NCI-H2107 (cell line): ENCODE results near the gene AP1AR.
"Not testable (repeated sequence)": the region's sequence is repeated elsewhere in the genome, so short reads cannot be mapped to it uniquely, and the experiment has no call there.

Source experiments
- DNase-seq: peaks from one replicate; lab custom pipeline; 2025; lab: John Stamatoyannopoulos, UW

AP1AR gene

GRCh38 chr4:112279025-112279881, 47.7 kb downstream of the AP1AR start:
- no peak for DNase-seq

DNA sequence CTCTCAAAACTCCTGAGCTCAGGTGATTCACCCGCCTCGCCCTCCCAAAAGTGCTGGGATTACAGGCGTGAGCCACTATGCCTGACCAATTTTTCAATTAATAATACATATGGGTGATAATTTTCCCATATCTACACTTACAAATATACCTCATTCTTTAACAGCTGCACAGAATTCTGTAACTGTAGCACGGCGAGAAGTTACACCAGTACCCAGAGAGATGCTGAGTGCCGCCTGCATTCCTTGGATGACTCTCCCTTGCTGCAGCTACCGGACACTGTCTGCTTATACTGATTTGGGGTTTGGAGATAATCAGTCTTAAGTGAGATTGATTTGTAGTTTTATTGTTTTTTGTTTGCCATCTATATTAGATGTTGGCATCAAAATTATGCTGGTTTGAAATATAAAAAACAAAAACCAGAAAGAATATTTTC, 48.3 kb downstream of the AP1AR start:
- DNase-seq = no peak

DNA sequence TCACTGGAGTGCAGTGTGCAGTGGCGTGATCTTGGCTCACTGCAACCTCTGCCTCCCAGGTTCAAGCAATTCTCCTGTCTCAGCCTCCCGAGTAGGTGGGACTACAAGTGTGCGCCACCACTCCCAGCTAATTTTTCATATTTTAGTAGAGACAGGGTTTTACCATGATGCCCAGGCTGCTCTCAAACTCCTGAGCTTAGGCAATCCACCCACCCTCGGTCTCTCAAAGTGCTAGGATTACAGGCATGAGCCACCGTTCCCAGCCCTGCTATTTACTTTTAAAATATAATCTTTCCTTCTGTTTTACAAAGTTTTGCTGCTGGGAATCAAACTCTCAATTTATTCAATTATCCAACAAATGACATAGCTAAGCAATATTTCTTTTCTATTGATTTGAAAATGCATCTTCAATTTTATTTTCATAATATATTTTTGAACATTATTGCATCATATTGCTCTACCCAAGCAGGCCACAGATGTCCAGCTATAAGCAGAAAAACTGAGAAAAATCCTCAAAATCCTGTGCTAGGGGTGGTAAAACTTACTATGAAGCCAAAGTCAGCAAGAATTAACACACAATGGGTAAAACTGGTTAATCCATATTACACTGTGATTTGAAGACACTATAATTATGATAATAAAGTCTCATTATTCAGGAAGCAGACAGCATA, 48.9 kb downstream of the AP1AR start:
- DNase-seq = no peak

DNA sequence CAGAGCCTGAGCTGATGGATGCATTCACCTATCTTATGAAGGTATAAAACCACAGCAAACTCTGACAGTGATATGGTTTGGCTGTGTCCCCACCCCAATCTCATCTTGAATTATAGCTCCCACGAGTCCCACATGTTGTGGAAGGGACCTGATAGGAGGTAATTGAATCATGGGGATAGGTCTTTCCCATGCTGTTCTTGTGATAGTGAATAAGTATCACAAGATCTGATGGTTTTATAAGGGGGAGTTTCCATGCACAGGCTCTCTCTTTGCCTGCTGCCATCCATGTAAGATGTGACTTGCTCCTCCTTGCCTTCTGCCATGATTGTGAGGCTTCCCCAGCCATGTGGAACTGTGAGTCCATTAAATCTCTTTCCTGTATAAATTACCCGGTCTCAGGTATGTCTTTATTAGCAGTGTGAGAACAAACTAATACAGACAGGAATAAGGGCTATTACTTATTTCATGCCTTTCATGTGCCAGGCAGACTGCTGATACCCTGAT, 50.4 kb downstream of the AP1AR start:
- DNase-seq = not testable (repeated sequence)

DNA sequence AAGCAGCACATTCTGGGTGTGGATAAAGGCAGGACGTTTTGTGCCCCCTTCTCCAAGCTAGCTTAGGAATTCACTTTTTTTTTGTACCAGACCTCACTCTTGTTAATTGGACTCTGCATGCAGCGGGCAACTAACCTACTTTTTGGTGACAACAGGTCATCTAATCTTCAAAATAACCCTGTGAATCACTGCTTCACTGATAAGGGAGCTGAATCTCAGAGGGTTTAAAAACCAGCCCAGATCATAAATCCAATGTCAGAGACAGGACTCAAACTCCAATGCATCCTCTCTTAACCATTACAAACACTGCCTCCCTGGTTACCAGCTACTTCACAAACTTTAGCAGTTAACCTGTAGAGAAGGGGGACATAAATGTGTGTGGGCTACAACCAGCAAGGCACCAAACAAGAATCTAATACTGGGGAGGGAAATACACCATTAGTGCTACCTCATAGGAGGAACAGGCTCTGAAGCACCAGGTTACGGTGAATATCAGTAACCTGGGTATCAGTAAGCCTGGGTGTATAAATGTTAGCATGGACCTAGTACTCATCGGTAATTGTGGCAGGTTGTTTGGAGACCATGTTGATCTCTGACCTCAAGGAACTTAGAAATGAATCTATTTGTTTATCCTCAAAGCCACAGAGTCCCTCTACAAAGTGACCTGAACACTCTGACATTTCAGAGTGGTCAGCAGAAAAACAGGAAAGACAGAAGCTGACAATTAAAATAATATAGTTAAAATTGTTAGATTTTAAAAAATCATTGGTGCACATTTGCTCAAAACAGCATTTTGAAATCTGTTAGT, 51.5 kb downstream of the AP1AR start:
- DNase-seq = no peak

GRCh38 chr4:112284166-112284565, 52.6 kb downstream of the AP1AR start:
- DNase-seq = no peak

- no peak for DNase-seq
Observed at GRCh38 chr4:112284662-112285411, 53.2 kb downstream of the AP1AR start.

- no peak for DNase-seq
Observed at GRCh38 chr4:112287258-112287989, 55.8 kb downstream of the AP1AR start.

DNA sequence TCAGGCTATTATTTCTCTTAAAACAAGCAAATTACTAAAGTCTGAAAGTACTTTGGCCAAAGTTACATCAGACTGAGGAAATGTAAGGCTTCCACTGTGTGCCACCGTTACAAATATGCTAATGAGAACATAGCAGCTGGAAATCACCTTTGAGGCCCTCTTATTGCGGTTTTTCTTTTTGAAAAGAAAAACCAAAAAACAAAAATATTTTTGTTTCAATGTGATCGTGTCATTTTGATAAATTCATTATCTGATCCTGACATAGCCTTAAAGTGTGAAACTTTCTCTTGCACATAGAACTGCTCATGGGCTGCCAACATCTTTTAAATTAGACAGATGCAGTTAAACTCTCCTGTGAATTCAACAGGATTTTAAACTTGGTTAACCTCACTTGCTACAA, 56.9 kb downstream of the AP1AR start:
- no peak for DNase-seq

GRCh38 chr4:112289407-112290253, 58.0 kb downstream of the AP1AR start:
- no peak for DNase-seq

GRCh38 chr4:112290341-112290740, 58.8 kb downstream of the AP1AR start:
- no peak for DNase-seq

- no peak for DNase-seq
Observed at GRCh38 chr4:112296949-112297880, 65.6 kb downstream of the AP1AR start, which contains the start of gene ALPK1. Gene ALPK1, plus strand, starts transcription at chr4:112297369.

DNA sequence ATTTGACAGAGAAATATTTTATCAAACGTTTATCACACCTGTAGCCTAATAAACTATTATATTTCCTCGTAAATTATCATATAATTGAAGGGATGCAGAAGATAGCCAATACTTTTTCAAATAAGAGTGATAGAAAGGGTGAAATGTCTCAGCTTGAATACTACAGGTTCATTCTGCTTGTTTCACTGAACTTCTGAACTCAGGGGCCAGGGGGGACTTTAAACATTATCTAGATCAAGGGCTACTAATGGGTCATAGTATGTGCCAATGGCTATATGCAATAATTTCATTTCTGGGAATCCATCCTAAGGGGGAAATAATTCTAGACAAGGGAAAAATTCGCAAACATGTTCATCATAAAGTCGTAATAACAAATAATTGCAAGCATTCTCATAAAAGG, 68.1 kb downstream of the AP1AR start:
- no peak for DNase-seq

GRCh38 chr4:112302320-112303274, 71.0 kb downstream of the AP1AR start:
- DNase-seq = no peak

DNA sequence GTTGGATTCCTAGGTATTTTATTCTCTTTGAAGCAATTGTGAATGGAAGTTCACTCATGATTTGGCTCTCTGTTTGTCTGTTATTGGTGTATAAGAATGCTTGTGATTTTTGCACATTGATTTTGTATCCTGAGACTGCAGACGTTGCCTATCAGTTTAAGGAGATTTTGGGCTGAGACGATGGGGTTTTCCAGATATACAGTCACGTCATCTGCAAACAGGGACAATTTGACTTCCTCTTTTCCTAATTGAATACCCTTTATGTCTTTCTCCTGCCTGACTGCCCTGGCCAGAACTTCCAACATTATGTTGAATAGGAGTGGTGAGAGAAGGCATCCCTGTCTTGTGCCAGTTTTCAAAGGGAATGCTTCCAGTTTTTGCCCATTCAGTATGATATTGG, 73.9 kb downstream of the AP1AR start:
- DNase-seq = not testable (repeated sequence)

GRCh38 chr4:112309263-112309791, 77.7 kb downstream of the AP1AR start:
- DNase-seq = peak; percentile 4

- DNase-seq = no peak
Observed at GRCh38 chr4:112311516-112311915, 79.9 kb downstream of the AP1AR start.
